Fibroblast of lung (primary cell): Measurements from ENCODE around the gene SLC41A1.

Source experiments
- CTCF ChIP-seq, 2 donors: IDR thresholded peaks in 1 of 2; conservative IDR thresholded peaks in 1 of 2; 1 replicate in 1 of 2; 2 replicates in 1 of 2; pipeline ENCODE4 v1.5.1; 2011 to 2012; ENCODE audit warnings: low read length in 2 of 2, control low read depth in 1 of 2, inconsistent platforms in 1 of 2, low read depth in 1 of 2, mild to moderate bottlenecking in 1 of 2
- EZH2 ChIP-seq: IDR thresholded peaks from 2 replicates; pipeline ENCODE4 v1.5.1; 2012; ENCODE audit warnings: low read length, control low read depth, mild to moderate bottlenecking; ENCODE audit errors: missing control alignments

DNA sequence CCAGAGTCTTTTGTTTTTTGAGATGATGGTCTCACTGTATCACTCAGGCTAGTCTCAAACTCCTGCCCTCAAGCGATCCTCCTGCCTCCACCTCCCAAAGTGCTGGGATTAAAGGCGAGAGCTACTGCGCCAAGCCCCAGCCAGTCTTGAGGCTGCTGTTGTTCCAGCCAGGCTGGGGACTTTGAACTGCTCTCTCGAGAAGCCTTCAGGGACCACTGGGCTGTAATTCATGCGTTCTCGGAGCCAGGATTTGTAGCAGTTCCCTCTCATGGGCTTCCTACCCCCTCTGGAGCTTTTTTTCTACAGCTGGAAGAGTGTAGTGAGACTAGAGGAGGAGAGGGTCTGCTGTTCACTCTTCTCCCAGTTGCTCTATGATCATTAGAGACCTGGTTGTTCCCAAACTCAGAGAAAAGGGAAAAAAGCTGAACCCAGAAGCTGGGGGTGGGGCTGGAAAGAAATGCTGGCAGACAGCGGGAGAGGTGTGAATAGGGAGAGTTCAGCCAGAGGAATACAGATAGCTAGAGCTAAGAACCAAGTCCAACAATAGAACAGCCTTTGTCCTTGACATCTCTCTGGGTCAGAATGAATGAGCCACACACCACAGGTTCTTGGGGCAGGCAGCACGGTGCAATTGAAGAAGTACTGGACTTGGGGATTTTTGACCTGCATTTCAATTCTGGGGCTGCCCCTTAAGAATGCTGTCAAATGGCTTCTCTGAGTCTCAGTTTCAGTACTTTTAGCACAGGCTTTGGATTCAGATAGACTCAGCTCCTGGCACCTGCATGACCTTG is 13.2 kb upstream of the SLC41A1 start:
- no peak for TF ChIP-seq EZH2
- no peak for TF ChIP-seq CTCF (conservative IDR thresholded peaks at IDR 0.05 in 1 of 2, IDR thresholded peaks at IDR 0.05 in 1 of 2; ENCODE audit: low read depth in 1 of 2, low read length in 2 of 2)
